ENCODE data around the gene RRAD.

RRAD gene

GRCh38 chr16:66913081-66913480 is 12.3 kb downstream of the RRAD start:
- no peak for DNase-seq

- DNase-seq, result no peak
These were observed 13.5 kb downstream of the RRAD start for GRCh38 chr16:66911801-66912200.

- DNase-seq, result no peak
These were observed 14.2 kb downstream of the RRAD start for GRCh38 chr16:66911112-66911511.

GRCh38 chr16:66910175-66910940 is 15.0 kb downstream of the RRAD start:
- no peak for DNase-seq

- DNase-seq, result no peak
These were observed 16.4 kb downstream of the RRAD start for GRCh38 chr16:66908762-66909559.

GRCh38 chr16:66908116-66908515 is 17.2 kb downstream of the RRAD start:
- no peak for DNase-seq

GRCh38 chr16:66906916-66907836 is 18.2 kb downstream of the RRAD start:
- DNase-seq, result no peak

- DNase-seq, result no peak
These were observed 19.4 kb downstream of the RRAD start for GRCh38 chr16:66905633-66906539.

GRCh38 chr16:66904846-66905632 is 20.3 kb downstream of the RRAD start:
- no peak for DNase-seq

- DNase-seq, result no peak
These were observed 20.9 kb downstream of the RRAD start for GRCh38 chr16:66904428-66904845.

- no peak for DNase-seq
These were observed 21.5 kb downstream of the RRAD start for GRCh38 chr16:66903544-66904427.

GRCh38 chr16:66902648-66903543 is 22.4 kb downstream of the RRAD start:
- peak; percentile 17 for DNase-seq

- DNase-seq, result no peak
These were observed 23.7 kb downstream of the RRAD start for GRCh38 chr16:66901626-66902025.

- DNase-seq, result peak; percentile 41
These were observed 24.5 kb downstream of the RRAD start for GRCh38 chr16:66900721-66901441.

- peak; percentile 62 for DNase-seq
These were observed 25.2 kb downstream of the RRAD start for GRCh38 chr16:66899945-66900710.

- DNase-seq, result no peak
These were observed 25.9 kb downstream of the RRAD start for GRCh38 chr16:66899310-66899944.

GRCh38 chr16:66898933-66899309 is 26.4 kb downstream of the RRAD start:
- DNase-seq, result no peak
